Esophagus muscularis mucosa (tissue), 4 donors: ENCODE data around the gene MAD1L1. TPM values are rescaled to one million over a fixed set of nuclear protein-coding genes. Genes with fewer than 3 reads are reported as not detected.

Experiments used
- DNase-seq: peaks from one replicate; pipeline ENCODE4 v3.0.0-alpha.2; 2017; ENCODE audit errors: extremely low spot score
- H3K27ac ChIP-seq, 4 donors: fragments of 200-600 bp; sonication (generic); replicated peaks in 1 of 4; 1 replicate in 3 of 4; 2 replicates in 1 of 4; pipeline ENCODE4 v1.5.1; 2016 to 2019; ENCODE audit warnings: mild to moderate bottlenecking in 1 of 4
- H3K27me3 ChIP-seq, 4 donors: fragments of 200-600 bp; sonication (generic); one replicate each; pipeline versions ENCODE4 v1.5.1 to v1.6.0; 2016 to 2019
- H3K36me3 ChIP-seq, 4 donors: fragments of 200-600 bp; sonication (generic); one replicate each; pipeline ENCODE4 v1.5.1; 2016 to 2019
- H3K4me1 ChIP-seq, 4 donors: fragments of 200-600 bp; sonication (generic); one replicate each; pipeline ENCODE4 v1.5.1; 2016 to 2019
- H3K4me3 ChIP-seq, 4 donors: fragments of 200-600 bp; sonication (generic); 1 replicate in 2 of 4; 2 replicates in 2 of 4; pipeline ENCODE4 v1.5.1; 2016 to 2019; ENCODE audit warnings: mild to moderate bottlenecking in 4 of 4, moderate library complexity in 1 of 4
- H3K9me3 ChIP-seq, 4 donors: fragments of 200-600 bp; sonication (generic); 1 replicate in 3 of 4; 2 replicates in 1 of 4; pipeline ENCODE4 v1.5.1; 2016 to 2019
- EP300 ChIP-seq: sonication (generic); formaldehyde crosslinking; IDR thresholded peaks from one replicate; pipeline ENCODE4 v1.6.1; 2017; ENCODE audit warnings: antibody characterized with exemption
- POLR2A ChIP-seq: fragments of 450-650 bp; IDR thresholded peaks from one replicate; pipeline ENCODE4 v1.6.1; 2017; ENCODE audit warnings: antibody characterized with exemption, moderate library complexity, mild to moderate bottlenecking, low read depth
- POLR2AphosphoS5 ChIP-seq, 2 donors: sonication (generic); formaldehyde crosslinking; IDR thresholded peaks; one replicate each; pipeline ENCODE4 v1.6.1; 2017; ENCODE audit warnings: antibody characterized with exemption in 2 of 2
- WGBS: methylation state at CpG from one replicate; pipeline ENCODE4 v1.1.5; 2018; 5-methylcytosine and 5-hydroxymethylcytosine counted together
- intact Hi-C: fragments of 100-400 bp; cut with DNase I; formaldehyde crosslinking; loops from one replicate; pipeline ENCODE4 v1.15.1; 2023
- total RNA-seq, 4 donors: library from RNA; depleted of rRNA; stranded (reverse); fragments of >200 nt; gene quantifications; one replicate each; pipeline versions ENCODE4 v1.1.0 to v1.2.1, GENCODE V29; 2016
- TF ChIP-seq, protein P1 (sequence below), 3 experiments: fragments of 200-600 bp in 2 of 3; fragments of 450-650 bp in 1 of 3; sonication (generic) in 2 of 3; IDR thresholded peaks; one replicate each; pipeline ENCODE4 v1.5.1; 2017 to 2019; ENCODE audit warnings: antibody characterized with exemption in 3 of 3, mild to moderate bottlenecking in 2 of 3, moderate library complexity in 1 of 3

Gene MAD1L1
- total RNA-seq, 4 donors from 2014 or later: 22.2 to 33.1 (median 29.5) TPM

DNA sequence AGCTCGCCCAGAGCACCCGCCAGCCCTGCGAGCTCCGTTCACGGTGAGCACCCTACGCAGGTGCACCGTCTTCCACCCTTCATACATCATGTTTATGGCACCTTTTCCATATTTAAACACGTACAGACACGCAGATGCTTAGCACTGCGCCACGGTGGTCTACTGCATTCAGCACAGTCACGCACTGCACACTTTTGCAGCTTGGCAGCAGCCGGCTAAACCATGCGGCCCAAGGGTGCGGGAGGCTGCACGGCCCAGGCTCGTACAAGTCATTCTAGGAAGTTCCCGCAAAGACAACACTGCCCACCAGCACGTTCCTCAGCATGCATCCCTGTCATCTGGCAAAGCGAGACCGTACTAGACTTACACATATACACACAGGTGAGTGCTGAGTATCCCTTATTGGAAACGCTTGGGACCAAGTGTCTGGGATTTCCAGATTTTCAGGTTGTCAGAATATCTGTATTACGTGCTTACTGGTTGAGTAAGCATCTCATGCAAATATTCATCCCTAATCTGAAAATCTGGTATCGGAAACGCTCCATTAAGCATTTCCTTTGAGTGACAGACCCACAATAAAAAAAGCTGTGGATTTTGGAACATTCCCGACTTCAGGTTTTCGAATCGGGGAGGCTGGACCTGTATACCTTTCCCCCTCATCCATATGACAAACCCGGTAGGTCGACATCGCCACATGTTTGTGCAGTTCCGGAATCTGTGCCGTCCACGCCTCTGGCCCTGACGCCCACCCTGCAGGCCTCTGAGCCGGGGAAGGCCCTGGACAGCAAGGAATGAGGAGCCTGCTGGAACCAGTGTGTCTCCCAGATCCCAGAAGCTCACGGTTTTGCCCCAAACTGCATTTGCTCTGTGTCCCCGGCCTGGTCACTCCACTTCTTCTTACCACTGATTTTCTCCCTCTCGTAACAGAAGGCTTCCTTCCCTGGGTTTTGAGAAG is 340.5 kb downstream of the MAD1L1 start:
- Histone ChIP-seq H3K36me3 (peaks cover 0 to 39% (median 16%) of the 10 kb centered on the region in 4 donors), H3K27ac (no peak overlapping the region), H3K4me1 (peaks cover 0 to 9% (median 0%) of the 10 kb centered on the region in 4 donors), H3K4me3 (no peak overlapping the region), H3K27me3 (no peaks in the 10 kb centered on the region), H3K9me3 (no peaks in the 10 kb centered on the region)
- WGBS: 93% methylated on average over 39 of the region's 39 CpGs
- no peak for DNase-seq
- intact Hi-C loops: no loop called here
- TF ChIP-seq, protein P1, sequence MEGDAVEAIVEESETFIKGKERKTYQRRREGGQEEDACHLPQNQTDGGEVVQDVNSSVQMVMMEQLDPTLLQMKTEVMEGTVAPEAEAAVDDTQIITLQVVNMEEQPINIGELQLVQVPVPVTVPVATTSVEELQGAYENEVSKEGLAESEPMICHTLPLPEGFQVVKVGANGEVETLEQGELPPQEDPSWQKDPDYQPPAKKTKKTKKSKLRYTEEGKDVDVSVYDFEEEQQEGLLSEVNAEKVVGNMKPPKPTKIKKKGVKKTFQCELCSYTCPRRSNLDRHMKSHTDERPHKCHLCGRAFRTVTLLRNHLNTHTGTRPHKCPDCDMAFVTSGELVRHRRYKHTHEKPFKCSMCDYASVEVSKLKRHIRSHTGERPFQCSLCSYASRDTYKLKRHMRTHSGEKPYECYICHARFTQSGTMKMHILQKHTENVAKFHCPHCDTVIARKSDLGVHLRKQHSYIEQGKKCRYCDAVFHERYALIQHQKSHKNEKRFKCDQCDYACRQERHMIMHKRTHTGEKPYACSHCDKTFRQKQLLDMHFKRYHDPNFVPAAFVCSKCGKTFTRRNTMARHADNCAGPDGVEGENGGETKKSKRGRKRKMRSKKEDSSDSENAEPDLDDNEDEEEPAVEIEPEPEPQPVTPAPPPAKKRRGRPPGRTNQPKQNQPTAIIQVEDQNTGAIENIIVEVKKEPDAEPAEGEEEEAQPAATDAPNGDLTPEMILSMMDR (IDR thresholded peaks at IDR 0.05): no peak
- TF ChIP-seq POLR2AphosphoS5 (IDR thresholded peaks at IDR 0.05): no peak
- TF ChIP-seq EP300: no peak
- no peak for TF ChIP-seq POLR2A

DNA sequence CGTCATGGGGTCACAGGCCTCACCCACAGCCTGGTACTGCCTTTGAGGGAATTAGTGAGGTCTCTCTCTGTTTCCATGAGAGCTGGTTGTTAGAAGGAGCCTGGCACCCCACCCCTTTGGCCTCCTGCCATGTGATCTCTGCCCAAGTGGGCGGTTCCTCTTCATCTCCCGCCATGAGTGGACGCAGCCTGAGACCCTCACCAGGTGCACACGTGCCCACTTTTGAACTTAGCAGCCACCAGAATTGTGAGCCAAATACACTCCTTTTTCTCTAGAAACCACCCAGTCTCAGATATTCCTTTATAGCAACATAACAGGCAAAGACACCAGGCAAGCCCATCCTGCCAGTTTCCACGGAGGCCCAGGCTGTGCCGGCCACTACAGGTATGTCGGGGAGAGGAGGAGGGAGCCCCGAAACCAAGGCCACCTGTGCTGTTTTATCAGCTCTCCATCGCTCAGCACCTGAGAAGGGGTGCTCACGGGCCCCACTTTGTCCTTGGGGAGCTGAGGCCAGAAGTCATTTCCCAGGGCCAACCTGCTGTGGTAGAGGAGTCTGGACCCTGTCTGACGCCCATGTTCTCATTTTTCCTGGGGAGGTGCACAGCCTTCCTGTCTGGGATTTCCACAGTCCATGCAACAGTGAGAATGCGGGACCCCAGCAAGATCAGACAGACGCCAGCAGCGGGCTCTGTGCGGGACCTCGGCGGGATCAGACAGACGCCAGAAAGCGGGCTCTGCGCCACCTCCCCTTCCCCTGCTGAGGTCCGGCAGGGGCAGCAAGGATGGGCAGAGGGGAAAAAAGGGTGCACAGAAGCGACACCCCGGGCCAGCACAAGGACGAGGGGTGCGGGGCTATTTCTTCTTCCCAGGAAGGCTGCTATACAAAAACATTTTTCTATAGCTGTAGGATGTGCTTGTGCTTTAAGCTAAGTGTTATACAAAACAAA is 342.2 kb downstream of the MAD1L1 start:
- intact Hi-C loops: no loop called here
- Histone ChIP-seq H3K4me3 (no peak overlapping the region), H3K27me3 (no peaks in the 10 kb centered on the region), H3K27ac (no peak overlapping the region), H3K9me3 (no peaks in the 10 kb centered on the region), H3K4me1 (peaks cover 0 to 15% (median 0%) of the 10 kb centered on the region in 4 donors), H3K36me3 (peaks cover 0 to 41% (median 15%) of the 10 kb centered on the region in 4 donors)
- 92% methylated on average over 24 of the region's 26 CpGs for WGBS
- DNase-seq: no peak
- TF ChIP-seq EP300: no peak

DNA sequence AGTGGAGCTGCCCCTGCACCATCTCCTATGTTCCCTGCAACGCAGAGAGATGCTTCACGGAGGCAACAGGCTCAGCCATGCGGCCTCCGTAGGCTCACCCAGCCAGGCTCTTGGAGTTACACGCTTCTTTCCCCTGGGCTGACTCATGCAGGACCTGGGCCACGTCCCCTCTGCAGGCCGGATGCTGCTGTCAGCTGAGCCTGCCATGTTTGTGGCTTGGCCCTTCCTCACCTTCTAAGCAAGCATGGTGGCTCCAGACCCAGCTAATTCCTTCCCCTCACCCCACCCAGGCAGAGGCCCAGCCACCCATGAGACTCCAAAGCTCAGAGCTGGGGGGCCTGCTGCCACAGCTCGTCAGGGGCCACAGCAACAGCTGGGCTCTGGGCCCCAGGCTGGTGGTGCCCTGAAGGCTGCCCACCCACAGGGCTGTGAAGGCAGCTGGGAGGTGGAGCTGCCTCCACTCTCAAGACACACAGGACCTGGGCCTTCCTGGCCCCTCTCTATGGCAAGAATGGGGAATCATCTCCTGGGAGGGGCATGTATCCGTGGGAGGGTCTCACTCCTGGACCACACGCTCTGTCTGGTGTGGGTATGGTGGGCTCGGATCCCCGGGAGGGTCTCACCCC is 343.1 kb downstream of the MAD1L1 start:
- TF ChIP-seq, protein P1 (IDR thresholded peaks at IDR 0.05): no peak
- TF ChIP-seq POLR2A: no peak
- TF ChIP-seq EP300: no peak
- no peak for TF ChIP-seq POLR2AphosphoS5 (IDR thresholded peaks at IDR 0.05)
- Histone ChIP-seq H3K36me3 (peaks cover 0 to 37% (median 15%) of the 10 kb centered on the region in 4 donors), H3K27ac (no peak overlapping the region), H3K27me3 (no peaks in the 10 kb centered on the region), H3K4me1 (peaks cover 0 to 11% (median 0%) of the 10 kb centered on the region in 4 donors), H3K4me3 (no peak overlapping the region), H3K9me3 (no peaks in the 10 kb centered on the region)
- no peak for DNase-seq
- intact Hi-C loops: no loop called here
- 86% methylated on average over 10 of the region's 12 CpGs for WGBS

DNA sequence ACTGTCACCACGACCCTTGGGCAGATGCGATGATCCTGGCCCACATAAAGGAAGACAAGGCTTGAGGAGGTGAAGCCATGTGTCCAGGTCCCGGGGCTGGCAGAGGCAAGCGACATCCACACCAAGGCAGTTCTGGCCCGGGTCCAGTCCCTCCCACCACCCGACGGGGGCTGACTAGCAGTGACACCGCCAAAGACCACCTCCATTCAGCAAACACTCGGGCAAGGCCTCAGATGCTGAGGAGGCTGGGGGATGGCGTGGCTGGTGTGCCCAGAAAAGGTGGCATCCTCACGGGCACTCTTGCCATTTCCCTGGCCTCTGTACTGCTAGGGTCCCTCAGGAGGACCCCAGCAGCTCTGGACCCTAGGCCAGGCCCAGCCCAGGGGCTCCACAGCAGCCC is 343.7 kb downstream of the MAD1L1 start:
- H3K27ac ChIP-seq: no peak overlapping the region
- DNase-seq: no peak
- no peak for TF ChIP-seq EP300
- TF ChIP-seq, protein P1 (IDR thresholded peaks at IDR 0.05): no peak
- no peak for TF ChIP-seq POLR2A
- no peak for TF ChIP-seq POLR2AphosphoS5 (IDR thresholded peaks at IDR 0.05)
- no peak overlapping the region for H3K4me3 ChIP-seq
- 94% methylated on average over 11 of the region's 11 CpGs for WGBS
- no peaks in the 10 kb centered on the region for H3K27me3 ChIP-seq
- H3K9me3 ChIP-seq: no peaks in the 10 kb centered on the region
- H3K4me1 ChIP-seq: peaks cover 0 to 11% (median 0%) of the 10 kb centered on the region in 4 donors
- intact Hi-C loops: no loop called here
- peaks cover 0 to 31% (median 15%) of the 10 kb centered on the region in 4 donors for H3K36me3 ChIP-seq
